HepG2 (cell line): Measurements from ENCODE around the gene ZNF558. TPM values are rescaled to one million over a fixed set of nuclear protein-coding genes. Genes with fewer than 3 reads are reported as not detected.

ENCODE experiments used
- ATAC-seq: fragments of 200-7000 bp; cut with Tn5 transposase; 3 replicates; pipeline ENCODE4 v1.9.1; 2020; ENCODE audit warnings: mild to moderate bottlenecking, moderate library complexity
- BruUV-seq: library from RNA; stranded (reverse); fragments of 400-500 nt; replicated peaks from 2 replicates; lab custom pipeline; 2021; lab: Mats Ljungman, UMichigan
- CTCF ChIA-PET: fragments of 300-600 bp; formaldehyde crosslinking; extraction: SDS; loops from one replicate; lab custom pipeline; 2021; ENCODE audit warnings: low total read pairs, inconsistent platforms, low intra/inter-chr PET ratio; lab: Yijun Ruan, JAX
- POLR2A ChIA-PET: fragments of 350-600 bp; sonication (Branson Sonifier 250); formaldehyde crosslinking; loops from one replicate; lab custom pipeline; 2020; ENCODE audit warnings: antibody characterized with exemption, inconsistent platforms; lab: Yijun Ruan, JAX
- DNase-seq: peaks from one replicate; pipeline ENCODE4 v3.0.0-alpha.2; 2015; ENCODE audit warnings: low spot score
- FAIRE-seq: peaks from 3 replicates; lab custom pipeline; 2011; peaks lifted over from hg19 to GRCh38; lab: Jason Lieb, UNC
- H2AFZ ChIP-seq: one replicate; pipeline ENCODE4 v1.6.1; 2011; ENCODE audit warnings: low read length, inconsistent platforms
- H3K27ac ChIP-seq: fragments of 300-600 bp; 3 replicates; pipeline ENCODE4 v1.8.0; 2011; ENCODE audit warnings: mixed run types, mild to moderate bottlenecking, mixed read lengths, low read length, inconsistent platforms; ENCODE audit not compliant: insufficient read depth; ENCODE audit errors: extremely low read length
- H3K27me3 ChIP-seq, 2 experiments: fragments of 200-600 bp in 1 of 2; 2 replicates in 1 of 2; 3 replicates in 1 of 2; pipeline versions ENCODE4 v1.6.0 to v1.8.0; 2011; ENCODE audit warnings: low read length in 2 of 2, mild to moderate bottlenecking in 2 of 2, moderate library complexity in 2 of 2, inconsistent platforms in 1 of 2; ENCODE audit not compliant: insufficient read depth in 2 of 2, control insufficient read depth in 1 of 2
- H3K36me3 ChIP-seq, 2 experiments: fragments of 200-600 bp in 1 of 2; replicated peaks in 1 of 2; 2 replicates in 1 of 2; 3 replicates in 1 of 2; pipeline versions ENCODE4 v1.5.1 to v1.8.0; 2011; ENCODE audit warnings: low read length in 2 of 2, inconsistent platforms in 1 of 2; ENCODE audit not compliant: insufficient read depth in 2 of 2, control insufficient read depth in 1 of 2
- H3K4me1 ChIP-seq: 2 replicates; pipeline ENCODE4 v1.5.1; 2012; ENCODE audit warnings: low read length, inconsistent platforms; ENCODE audit not compliant: insufficient read depth
- H3K4me2 ChIP-seq: 2 replicates; pipeline ENCODE4 v1.6.0; 2011; ENCODE audit warnings: low read depth, low read length, inconsistent platforms
- H3K4me3 ChIP-seq, 3 experiments: fragments of 200-600 bp in 1 of 3; sonication (generic), shearing (Covaris generic) in 1 of 3; replicated peaks in 1 of 3; 2 replicates each; pipeline ENCODE4 v1.5.1; 2011 to 2016; ENCODE audit warnings: low read length in 3 of 3, inconsistent platforms in 2 of 3, low read depth in 2 of 3, mild to moderate bottlenecking in 2 of 3, control low read depth in 1 of 3, mixed read lengths in 1 of 3; ENCODE audit not compliant: insufficient read depth in 1 of 3
- H3K79me2 ChIP-seq: one replicate; pipeline ENCODE4 v1.6.1; 2011; ENCODE audit warnings: low read length, inconsistent platforms; ENCODE audit not compliant: insufficient read depth
- H3K9ac ChIP-seq: 2 replicates; pipeline ENCODE4 v1.6.0; 2011; ENCODE audit warnings: mild to moderate bottlenecking, low read depth, low read length, inconsistent platforms; ENCODE audit not compliant: insufficient read depth
- H3K9me3 ChIP-seq: 2 replicates; pipeline ENCODE4 v1.5.1; 2012; ENCODE audit warnings: mild to moderate bottlenecking, low read length
- H4K20me1 ChIP-seq: 2 replicates; pipeline ENCODE4 v1.6.0; 2011; ENCODE audit warnings: inconsistent platforms, mild to moderate bottlenecking, low read length, moderate library complexity; ENCODE audit not compliant: insufficient read depth
- HNRNPH1 ChIP-seq: fragments of 200-400 bp; formaldehyde crosslinking; optimal IDR thresholded peaks from 2 replicates; pipeline ENCODE3; 2017; ENCODE audit warnings: mild to moderate bottlenecking, low read depth, low read length
- HNRNPLL ChIP-seq: fragments of 200-400 bp; formaldehyde crosslinking; IDR thresholded peaks from 2 replicates; pipeline ENCODE4 v1.6.1; 2017; ENCODE audit warnings: mild to moderate bottlenecking, low read depth, low read length; ENCODE audit not compliant: poor library complexity, severe bottlenecking
- KDM3A ChIP-seq: IDR thresholded peaks from 2 replicates; pipeline ENCODE4 v1.6.1; 2018; ENCODE audit warnings: low read depth, missing compliant biosample characterization
- MTF2 ChIP-seq: sonication (generic); formaldehyde crosslinking; IDR thresholded peaks from 2 replicates; pipeline ENCODE4 v1.5.0; 2020; ENCODE audit warnings: missing genetic modification reagents, borderline replicate concordance
- PAX8 ChIP-seq: sonication (generic); formaldehyde crosslinking; IDR thresholded peaks from 2 replicates; pipeline ENCODE4 v1.8.0; 2022; ENCODE audit warnings: mild to moderate bottlenecking, missing genetic modification reagents, borderline replicate concordance
- RELA ChIP-seq: sonication (generic); formaldehyde crosslinking; IDR thresholded peaks from 2 replicates; pipeline ENCODE4 v1.4.0; 2020; ENCODE audit warnings: missing genetic modification reagents
- ZBTB38 ChIP-seq: sonication (generic); formaldehyde crosslinking; IDR thresholded peaks from 2 replicates; pipeline ENCODE4 v1.5.1; 2020; ENCODE audit warnings: mild to moderate bottlenecking, missing genetic modification reagents
- ZNF282 ChIP-seq: fragments of 450-650 bp; IDR thresholded peaks from 2 replicates; pipeline ENCODE4 v1.6.1; 2018; ENCODE audit not compliant: partially characterized antibody
- WGBS: methylation state at CpG from one replicate; pipeline ENCODE4 v1.1.6; 2017; ENCODE audit warnings: low lambda C conversion rate; 5-methylcytosine and 5-hydroxymethylcytosine counted together
- in situ Hi-C: cut with HindIII; loops from 2 replicates; pipeline ENCODE4 v1.10.0; 2017; ENCODE audit warnings: low pct_unique_long_range_greater_than_20kb; ENCODE audit not compliant: extremely low pct_ligation_motif_present
- intact Hi-C: fragments of 100-400 bp; cut with micrococcal nuclease; formaldehyde crosslinking; loops from one replicate; pipeline ENCODE4 v1.10.0; 2022; ENCODE audit not compliant: unreplicated experiment
- polyA plus RNA-seq, 8 experiments: library from polyadenylated mRNA; depleted of rRNA in 3 of 8; stranded (reverse) in 7 of 8; unstranded in 1 of 8; fragments of >200 nt; fragmentation: Illumina TruSeq in 4 of 8; extraction: Trizol in 4 of 8; gene quantifications; 2 replicates each; pipeline versions ENCODE4 v1.2.1 to v1.2.3, GENCODE V29; 2011 to 2016; ENCODE audit warnings: low read depth in 4 of 8, missing spikeins in 1 of 8, mixed read lengths in 1 of 8; ENCODE audit not compliant: insufficient read depth in 1 of 8
- total RNA-seq, 5 experiments: library from RNA; depleted of rRNA; stranded (reverse); fragments of >200 nt; fragmentation: Illumina TruSeq; extraction: Trizol; gene quantifications; 2 replicates each; pipeline ENCODE4 v1.2.3, GENCODE V29; 2016; ENCODE audit warnings: low read depth in 1 of 5
- TF ChIP-seq, protein P1 (sequence below): sonication (generic); formaldehyde crosslinking; conservative IDR thresholded peaks from 2 replicates; pipeline ENCODE4 v1.4.0; 2020; ENCODE audit warnings: missing genetic modification reagents

Gene ZNF558
- total and polyA plus RNA-seq, 2 of the 13 experiments (the other 11 are each of a cell fraction or from before 2014, with no cell fraction given), result 9.5 to 10.8 TPM

DNA sequence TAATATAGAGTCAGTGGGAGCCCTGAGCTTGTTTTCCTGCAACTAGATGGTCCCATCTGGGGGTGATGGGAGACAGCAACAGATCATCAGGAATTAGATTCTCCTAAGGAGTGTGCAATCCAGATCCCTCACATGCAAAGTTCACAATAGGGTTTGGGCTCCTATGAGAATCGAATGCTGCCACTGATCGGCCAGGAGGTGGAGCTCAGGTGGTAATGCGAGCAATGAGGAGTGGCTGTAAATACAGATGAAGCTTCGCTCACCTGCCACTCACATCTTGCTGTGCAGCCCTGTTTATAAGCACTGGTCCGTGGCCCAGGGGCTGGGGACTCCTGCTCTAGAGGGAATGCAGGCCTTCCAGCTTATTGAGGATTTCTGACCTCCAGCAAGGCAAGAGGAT lies 5.7 kb downstream of the ZNF558 start:
- no peak overlapping the region for H3K27ac ChIP-seq
- H3K4me1 ChIP-seq, result peaks cover 3% of the 10 kb centered on the region; the same call in 1 of the 2 replicates
- H3K27me3 ChIP-seq, result no peaks in the 10 kb centered on the region
- H3K79me2 ChIP-seq, result no peaks in the 10 kb centered on the region
- no peak overlapping the region for H3K4me2 ChIP-seq
- ChIA-PET POLR2A (no interaction called here), CTCF (no interaction called here)
- H3K36me3 ChIP-seq, result peaks cover 3 to 4% of the 10 kb centered on the region in 2 experiments; a peak in 1 of 5 replicates
- no peaks in the 10 kb centered on the region for H4K20me1 ChIP-seq
- WGBS, result 46% methylated on average over 5 of the region's 5 CpGs
- no peak for FAIRE-seq
- H3K9me3 ChIP-seq, result peaks cover 72% of the 10 kb centered on the region
- in situ Hi-C loops, result no loop called here
- ATAC-seq, result no peak
- intact Hi-C loops, result no loop called here
- DNase-seq, result no peak
- H3K4me3 ChIP-seq, result no peak overlapping the region
- no peak overlapping the region for H2AFZ ChIP-seq
- BruUV-seq, result no TSS peak
- TF ChIP-seq, protein P1, sequence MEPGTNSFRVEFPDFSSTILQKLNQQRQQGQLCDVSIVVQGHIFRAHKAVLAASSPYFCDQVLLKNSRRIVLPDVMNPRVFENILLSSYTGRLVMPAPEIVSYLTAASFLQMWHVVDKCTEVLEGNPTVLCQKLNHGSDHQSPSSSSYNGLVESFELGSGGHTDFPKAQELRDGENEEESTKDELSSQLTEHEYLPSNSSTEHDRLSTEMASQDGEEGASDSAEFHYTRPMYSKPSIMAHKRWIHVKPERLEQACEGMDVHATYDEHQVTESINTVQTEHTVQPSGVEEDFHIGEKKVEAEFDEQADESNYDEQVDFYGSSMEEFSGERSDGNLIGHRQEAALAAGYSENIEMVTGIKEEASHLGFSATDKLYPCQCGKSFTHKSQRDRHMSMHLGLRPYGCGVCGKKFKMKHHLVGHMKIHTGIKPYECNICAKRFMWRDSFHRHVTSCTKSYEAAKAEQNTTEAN (CRISPR knock-in tag), result no peak
- TF ChIP-seq ZNF282 (no peak), HNRNPLL (no peak), RELA (CRISPR knock-in tag) (no peak), KDM3A (CRISPR knock-in tag) (no peak), ZBTB38 (CRISPR knock-in tag) (no peak), PAX8 (CRISPR knock-in tag) (no peak), HNRNPH1 (no peak), MTF2 (CRISPR knock-in tag) (no peak)
- H3K9ac ChIP-seq, result no peak overlapping the region
